GM19455 (cell line): Measurements from ENCODE around the gene MYOG.

Source experiments
- ATAC-seq: cut with Tn5 transposase; IDR thresholded peaks from one replicate; pipeline ENCODE4 v1.9.1; 2021; ENCODE audit not compliant: unreplicated experiment

Gene MYOG

GRCh38 chr1:203091199-203091477 is 5.3 kb upstream of the MYOG start:
- ATAC-seq, result no peak

- ATAC-seq, result no peak
Observed at GRCh38 chr1:203090421-203091198, 4.8 kb upstream of the MYOG start.

GRCh38 chr1:203089651-203090045 is 3.8 kb upstream of the MYOG start:
- no peak for ATAC-seq

- no peak for ATAC-seq
Observed at GRCh38 chr1:203089001-203089650, 3.3 kb upstream of the MYOG start.

- ATAC-seq, result no peak
Observed at GRCh38 chr1:203088441-203088840, 2.6 kb upstream of the MYOG start.

- no peak for ATAC-seq
Observed at GRCh38 chr1:203086992-203087763, 1.4 kb upstream of the MYOG start.

- no peak for ATAC-seq
Observed at GRCh38 chr1:203084588-203085527, 954 bp downstream of the MYOG start.

- no peak for ATAC-seq
Observed at GRCh38 chr1:203083463-203083921, 2.3 kb downstream of the MYOG start.

- no peak for ATAC-seq
Observed at GRCh38 chr1:203082571-203083462, 3.0 kb downstream of the MYOG start.

GRCh38 chr1:203082231-203082505 is 3.6 kb downstream of the MYOG start:
- ATAC-seq, result no peak

GRCh38 chr1:203081465-203082230 is 4.2 kb downstream of the MYOG start:
- no peak for ATAC-seq

GRCh38 chr1:203080456-203080855 is 5.4 kb downstream of the MYOG start:
- ATAC-seq, result no peak

- ATAC-seq, result no peak
Observed at GRCh38 chr1:203078478-203078877, 7.3 kb downstream of the MYOG start.

GRCh38 chr1:203077956-203078355 is 7.9 kb downstream of the MYOG start:
- no peak for ATAC-seq

GRCh38 chr1:203077367-203077766 is 8.4 kb downstream of the MYOG start:
- no peak for ATAC-seq

GRCh38 chr1:203076031-203076511 is 9.7 kb downstream of the MYOG start:
- no peak for ATAC-seq

GRCh38 chr1:203075236-203076030 is 10.4 kb downstream of the MYOG start:
- no peak for ATAC-seq

GRCh38 chr1:203074610-203075009 is 11.2 kb downstream of the MYOG start:
- no peak for ATAC-seq
